ENCODE results near the gene HDAC9.

Gene HDAC9

GRCh38 chr7:18607025-18607424, 111.5 kb downstream of the HDAC9 start:
- DNase-seq, result no peak

GRCh38 chr7:18610331-18610948, 114.9 kb downstream of the HDAC9 start:
- no peak for DNase-seq

- no peak for DNase-seq
These were observed 119.3 kb downstream of the HDAC9 start for GRCh38 chr7:18614841-18615240.

GRCh38 chr7:18619311-18619710, 123.8 kb downstream of the HDAC9 start:
- DNase-seq, result no peak

- DNase-seq, result no peak
These were observed 127.8 kb downstream of the HDAC9 start for GRCh38 chr7:18623389-18623788.

GRCh38 chr7:18624459-18624858, 128.9 kb downstream of the HDAC9 start:
- no peak for DNase-seq

- no peak for DNase-seq
These were observed 130.5 kb downstream of the HDAC9 start for GRCh38 chr7:18626086-18626485.

GRCh38 chr7:18626717-18627116, 131.2 kb downstream of the HDAC9 start:
- DNase-seq, result no peak

GRCh38 chr7:18637516-18637915, 142.0 kb downstream of the HDAC9 start:
- DNase-seq, result no peak

GRCh38 chr7:18638594-18639452, 143.3 kb downstream of the HDAC9 start:
- DNase-seq, result peak; percentile 16

- DNase-seq, result no peak
These were observed 144.2 kb downstream of the HDAC9 start for GRCh38 chr7:18639711-18640110.

GRCh38 chr7:18644981-18645380, 149.4 kb downstream of the HDAC9 start:
- DNase-seq, result no peak

GRCh38 chr7:18647582-18647981, 152.0 kb downstream of the HDAC9 start:
- DNase-seq, result no peak

GRCh38 chr7:18648849-18649758, 153.6 kb downstream of the HDAC9 start:
- DNase-seq, result no peak

- DNase-seq, result no peak
These were observed 158.0 kb downstream of the HDAC9 start for GRCh38 chr7:18653381-18654155.

GRCh38 chr7:18654709-18655108, 159.2 kb downstream of the HDAC9 start:
- no peak for DNase-seq

- DNase-seq, result no peak
These were observed 160.0 kb downstream of the HDAC9 start for GRCh38 chr7:18655506-18655905.

- DNase-seq, result no peak
These were observed 160.4 kb downstream of the HDAC9 start for GRCh38 chr7:18655912-18656311.

- no peak for DNase-seq
These were observed 160.8 kb downstream of the HDAC9 start for GRCh38 chr7:18656362-18656761.

GRCh38 chr7:18659746-18660145, 164.2 kb downstream of the HDAC9 start:
- no peak for DNase-seq

- no peak for DNase-seq
These were observed 167.8 kb downstream of the HDAC9 start for GRCh38 chr7:18663321-18663720.

- peak; percentile 13 for DNase-seq
These were observed 170.7 kb downstream of the HDAC9 start for GRCh38 chr7:18666107-18666728.

Data from SIG-M5 (cell line).